ENCODE data around the gene KCTD4. TPM values are rescaled to one million over a fixed set of nuclear protein-coding genes. Genes with fewer than 3 reads are reported as not detected.
A peak's percentile ranks its signal among the peaks of the same experiment; 100 is the strongest.
"Not testable (repeated sequence)": the region's sequence is repeated elsewhere in the genome, so short reads cannot be mapped to it uniquely, and the experiment has no call there.

KCTD4 gene
- 1 to 10 TPM in 5 of 8 experiments, under 1 TPM in 3; 0.46 to 5.9 (median 1.2) TPM for total RNA-seq

DNA sequence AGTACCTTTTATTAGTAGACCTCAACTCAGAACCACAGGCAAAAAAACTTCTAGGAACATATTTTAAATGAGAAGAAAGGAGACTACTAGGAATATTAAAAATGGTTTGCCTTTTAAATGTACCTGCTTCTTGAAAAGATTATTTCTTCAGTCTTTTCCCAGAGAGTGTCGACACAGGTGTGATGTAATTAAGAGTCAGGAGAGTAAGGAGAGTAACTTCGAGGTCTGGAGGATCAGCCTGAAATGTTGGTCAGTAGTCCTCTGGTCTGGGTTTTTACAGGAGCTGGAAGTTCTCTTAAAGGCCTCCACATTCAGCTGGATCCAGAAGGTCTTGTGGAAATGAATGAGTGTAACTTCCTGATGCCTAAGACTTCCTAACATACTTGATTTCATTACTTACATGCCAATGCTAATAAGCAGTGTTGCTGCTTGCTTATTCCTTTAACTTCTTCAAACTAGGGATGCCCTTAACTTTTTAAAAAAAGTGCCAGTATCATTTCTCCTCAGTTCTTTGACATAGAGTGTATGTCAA, at the start of gene KCTD4:
TSS of gene KCTD4 (minus strand) at position 345 of the 532 bp plus-strand sequence. CDS start 6,478 bp downstream, outside the sequence.
- Histone ChIP-seq H3K27ac (no peak within 1 kb of the TSS), H3K4me3 (no peak within 1 kb of the TSS), H3K4me1 (replicated peaks in 1 of 2) (no peaks in the 10 kb centered on the region)
- in situ Hi-C loops (cut with MboI; ENCODE audit: low pct_unique_long_range_greater_than_20kb in 2 of 9, low sequenced_read_pairs in 9 of 9, unreplicated experiment in 9 of 9): no loop called here
- 75 to 92% (median 90%) methylated on average over 1 to 2 of the region's 2 CpGs; no CpG with 5 or more reads in 6 of the 10 experiments for WGBS, 10 experiments
- peak in 3 of 8 experiments; percentile 36 to 63 (median 51) for ATAC-seq (replicated peaks in 6 of 8)

DNA sequence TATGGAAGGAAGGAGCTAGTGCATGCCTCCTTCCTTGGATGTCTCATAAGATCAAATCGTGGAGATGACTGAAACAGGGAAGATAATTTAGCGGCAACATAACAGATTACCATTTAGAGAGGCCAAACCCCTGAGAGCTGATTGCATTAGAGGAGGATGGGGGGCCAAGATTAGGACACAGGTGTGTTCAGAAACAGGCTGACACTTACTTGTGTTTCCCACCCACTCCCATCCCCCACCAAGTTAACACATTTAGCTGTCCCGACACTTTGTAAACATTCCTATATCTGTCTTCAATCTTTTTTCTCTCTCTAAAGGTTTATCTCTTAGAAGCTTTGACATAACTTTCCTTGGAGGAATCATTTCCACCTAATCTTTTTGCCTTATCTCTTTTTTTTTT, 48.8 kb upstream of the KCTD4 start:
- Histone ChIP-seq H3K4me3 (no peak overlapping the region), H3K27ac (no peak overlapping the region), H3K4me1 (replicated peaks in 1 of 2) (no peaks in the 10 kb centered on the region)
- no peak for ATAC-seq (replicated peaks in 6 of 8)
- in situ Hi-C loops (cut with MboI; ENCODE audit: low pct_unique_long_range_greater_than_20kb in 2 of 9, low sequenced_read_pairs in 9 of 9, unreplicated experiment in 9 of 9): no loop called here
- WGBS, 10 experiments: 73 to 100% (median 92%) methylated on average over 1 to 3 of the region's 3 CpGs

DNA sequence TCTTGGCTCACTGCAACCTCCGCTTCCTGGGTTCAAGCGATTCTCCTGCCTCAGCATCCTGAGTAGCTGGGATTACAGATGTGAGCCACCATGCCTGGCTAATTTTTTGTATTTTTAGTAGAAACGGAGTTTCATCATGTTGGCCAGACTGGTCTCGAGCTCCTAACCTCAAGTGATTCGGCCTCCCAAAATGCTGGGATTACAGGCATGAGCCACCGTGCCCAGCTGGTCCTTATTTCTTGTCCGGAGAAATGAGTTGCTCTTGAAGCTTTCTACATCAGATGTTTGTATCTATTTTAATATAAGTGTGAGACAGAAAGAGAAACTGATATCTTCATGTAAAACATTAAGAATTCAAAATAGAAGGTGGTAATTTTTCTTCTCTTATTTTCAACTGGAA, 43.9 kb upstream of the KCTD4 start:
- ATAC-seq (replicated peaks in 6 of 8); H3K4me1 ChIP-seq (replicated peaks in 1 of 2); in situ Hi-C loops (cut with MboI; ENCODE audit: low pct_unique_long_range_greater_than_20kb in 2 of 9, low sequenced_read_pairs in 9 of 9, unreplicated experiment in 9 of 9); H3K4me3 ChIP-seq; H3K27ac ChIP-seq: not testable (repeated sequence)
- WGBS, 10 experiments: 20 to 100% (median 96%) methylated on average over 1 to 5 of the region's 7 CpGs; no CpG with 5 or more reads in 1 of the 10 experiments

DNA sequence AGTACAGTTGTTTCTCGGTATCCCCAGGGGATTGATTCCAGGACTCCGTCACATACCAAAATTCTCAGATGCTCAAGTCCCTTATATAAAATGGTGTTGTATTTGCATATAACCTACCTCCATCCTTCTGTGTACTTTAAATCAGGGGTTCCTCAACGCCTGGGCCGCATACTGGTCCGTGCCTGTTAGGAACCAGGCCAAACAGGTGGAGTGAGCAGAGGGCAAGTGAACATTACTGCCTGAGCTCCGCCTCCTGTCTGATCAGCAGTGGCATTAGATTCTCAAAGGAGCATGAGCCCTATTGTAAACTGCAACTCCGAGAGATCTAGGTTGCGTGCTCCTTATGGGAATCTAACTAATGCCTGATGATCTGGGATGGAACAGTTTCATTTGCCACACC, 42.2 kb upstream of the KCTD4 start:
- WGBS, 10 experiments: 87 to 100% (median 93%) methylated on average over 2 to 8 of the region's 8 CpGs; no CpG with 5 or more reads in 1 of the 10 experiments
- no peak for ATAC-seq (replicated peaks in 6 of 8)
- H3K4me1 ChIP-seq (replicated peaks in 1 of 2): no peaks in the 10 kb centered on the region
- H3K27ac ChIP-seq: no peak overlapping the region
- no peak overlapping the region for H3K4me3 ChIP-seq
- in situ Hi-C loops (cut with MboI; ENCODE audit: low pct_unique_long_range_greater_than_20kb in 2 of 9, low sequenced_read_pairs in 9 of 9, unreplicated experiment in 9 of 9): no loop called here

DNA sequence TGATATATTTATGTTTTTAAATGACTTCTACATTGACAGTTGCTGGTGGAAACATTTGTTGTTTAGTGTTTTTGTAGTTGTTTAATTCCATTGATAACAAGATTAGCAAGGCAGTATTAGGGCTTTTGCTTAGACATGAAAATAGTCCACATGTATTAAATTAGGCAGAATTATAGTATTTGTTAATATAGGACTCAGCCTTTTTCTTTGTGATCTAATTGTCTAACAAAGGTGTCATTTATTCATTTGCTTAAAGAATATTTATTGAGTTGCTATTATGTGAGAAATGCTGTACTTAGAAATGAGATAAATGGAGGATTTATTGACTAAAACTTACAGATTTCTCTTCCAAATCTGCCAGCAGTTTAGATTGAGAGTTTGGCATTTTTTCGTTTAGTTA, 41.7 kb upstream of the KCTD4 start:
- H3K4me3 ChIP-seq: no peak overlapping the region
- no peak for ATAC-seq (replicated peaks in 6 of 8)
- in situ Hi-C loops (cut with MboI; ENCODE audit: low pct_unique_long_range_greater_than_20kb in 2 of 9, low sequenced_read_pairs in 9 of 9, unreplicated experiment in 9 of 9): no loop called here
- H3K27ac ChIP-seq: no peak overlapping the region
- no peaks in the 10 kb centered on the region for H3K4me1 ChIP-seq (replicated peaks in 1 of 2)
- WGBS, 10 experiments: 78 to 100% (median 100%) methylated on average over 1 of the region's 1 CpG; no CpG with 5 or more reads in 1 of the 10 experiments

DNA sequence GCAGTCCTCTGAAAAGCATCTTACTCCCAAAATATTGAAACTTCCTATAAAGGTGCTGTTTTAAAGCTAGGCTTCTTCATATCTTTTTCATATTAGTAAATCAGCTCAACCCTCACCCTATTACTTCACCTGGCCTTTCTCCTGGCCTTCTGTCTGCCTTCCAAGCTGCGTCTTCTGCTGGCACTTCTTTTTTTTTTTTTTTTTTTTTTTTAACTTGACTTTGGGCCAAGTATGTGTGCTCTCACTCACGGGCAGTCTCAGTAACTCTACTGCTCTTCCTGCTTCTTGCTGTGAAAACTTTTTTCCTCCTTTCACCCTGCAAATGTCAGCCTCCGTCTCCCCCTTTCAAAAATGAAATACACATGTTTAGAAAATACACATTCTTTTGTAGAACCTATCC, 41.2 kb upstream of the KCTD4 start:
- H3K4me3 ChIP-seq: no peak overlapping the region
- no peaks in the 10 kb centered on the region for H3K4me1 ChIP-seq (replicated peaks in 1 of 2)
- 0 to 88% (median 57%) methylated on average over 1 to 3 of the region's 3 CpGs; no CpG with 5 or more reads in 1 of the 10 experiments for WGBS, 10 experiments
- in situ Hi-C loops (cut with MboI; ENCODE audit: low pct_unique_long_range_greater_than_20kb in 2 of 9, low sequenced_read_pairs in 9 of 9, unreplicated experiment in 9 of 9): no loop called here
- no peak overlapping the region for H3K27ac ChIP-seq
- ATAC-seq (replicated peaks in 6 of 8): peak in 2 of 8 experiments; percentile 30 to 32

DNA sequence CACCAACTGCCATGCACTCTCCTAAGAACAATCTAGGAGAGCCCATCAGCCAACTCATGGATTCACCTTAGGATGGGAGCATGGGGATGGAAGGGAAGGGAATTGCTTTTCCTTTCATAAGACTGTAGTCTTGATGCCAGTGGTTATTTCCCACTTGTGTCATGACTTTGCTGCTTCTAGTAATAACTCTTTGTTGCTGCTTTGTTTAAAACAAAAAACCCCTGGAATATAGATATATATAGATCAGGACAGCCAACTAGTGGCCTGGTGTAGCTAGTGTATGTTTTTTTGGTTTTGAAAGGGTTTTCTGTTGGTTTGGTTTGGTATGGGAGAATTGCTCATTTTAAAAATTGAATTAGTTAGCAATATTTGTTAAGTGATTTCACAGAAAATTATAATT, 39.3 kb upstream of the KCTD4 start:
- no peak for ATAC-seq (replicated peaks in 6 of 8)
- no peak overlapping the region for H3K27ac ChIP-seq
- H3K4me1 ChIP-seq (replicated peaks in 1 of 2): no peaks in the 10 kb centered on the region
- no peak overlapping the region for H3K4me3 ChIP-seq
- in situ Hi-C loops (cut with MboI; ENCODE audit: low pct_unique_long_range_greater_than_20kb in 2 of 9, low sequenced_read_pairs in 9 of 9, unreplicated experiment in 9 of 9): no loop called here

DNA sequence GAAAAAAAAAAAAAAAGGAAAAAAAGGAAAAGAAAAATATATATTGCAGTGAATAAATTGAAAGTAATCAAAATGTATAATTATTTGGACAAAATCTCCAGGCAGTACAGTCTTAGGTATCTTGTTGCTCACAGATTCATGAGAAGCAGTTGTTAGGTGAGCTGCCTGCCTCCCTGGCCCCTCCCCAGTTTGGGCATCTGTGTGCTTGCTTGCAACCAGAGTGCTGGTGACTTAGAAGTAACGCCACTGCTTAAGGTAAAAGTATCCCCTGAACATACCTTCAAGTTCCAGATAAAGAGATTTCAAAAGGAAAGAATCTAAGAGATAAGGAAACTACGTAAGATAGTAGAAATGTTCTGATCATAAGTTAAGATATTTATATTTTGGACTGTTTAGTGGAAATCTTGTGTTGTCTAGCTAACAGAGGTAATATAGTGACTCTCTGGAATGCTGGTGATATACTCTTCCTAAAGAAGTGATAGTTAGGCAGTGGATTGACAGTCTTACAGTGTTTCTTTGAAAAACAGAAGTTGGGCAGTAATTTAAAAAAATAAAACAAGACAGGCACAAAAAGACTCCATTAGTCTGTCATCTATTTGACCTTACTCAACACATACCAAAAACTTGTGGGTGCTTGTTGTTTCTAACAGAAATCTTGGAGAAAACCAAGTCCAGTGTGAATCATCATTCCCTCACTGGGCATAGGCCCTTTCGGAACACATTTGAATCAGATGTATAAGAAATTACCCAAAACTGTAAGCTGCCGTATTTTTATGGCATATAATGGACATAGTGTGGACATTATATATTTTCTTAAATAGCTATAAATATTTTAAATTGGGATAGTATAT, 38.3 kb upstream of the KCTD4 start:
- no peak overlapping the region for H3K27ac ChIP-seq
- in situ Hi-C loops (cut with MboI; ENCODE audit: low pct_unique_long_range_greater_than_20kb in 2 of 9, low sequenced_read_pairs in 9 of 9, unreplicated experiment in 9 of 9): no loop called here
- ATAC-seq (replicated peaks in 6 of 8): no peak
- 45 to 100% (median 91%) methylated on average over 1 to 4 of the region's 4 CpGs for whole genome bisulfite sequencing, 10 experiments
- no peak overlapping the region for H3K4me3 ChIP-seq
- no peaks in the 10 kb centered on the region for H3K4me1 ChIP-seq (replicated peaks in 1 of 2)

DNA sequence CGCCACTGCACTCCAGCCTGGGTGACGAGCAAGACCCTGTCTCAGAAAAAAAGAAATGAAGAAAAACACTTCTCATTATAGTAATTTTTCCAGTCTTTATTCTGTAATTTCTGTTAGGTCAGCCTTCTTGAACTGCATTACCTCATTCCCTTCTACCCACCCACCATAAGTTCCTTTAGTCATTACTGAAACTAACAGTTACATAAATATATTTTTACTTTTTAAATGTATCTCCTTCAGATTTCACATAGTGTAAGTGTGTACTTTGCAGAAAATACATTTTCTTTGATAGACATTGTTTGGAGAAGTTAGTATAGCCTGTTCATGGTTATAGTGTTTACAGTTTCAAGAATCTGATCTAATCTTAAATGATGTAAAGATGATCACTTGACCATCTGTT, 31.7 kb upstream of the KCTD4 start:
- Histone ChIP-seq H3K4me3 (no peak overlapping the region), H3K4me1 (replicated peaks in 1 of 2) (peaks cover 3 to 6% of the 10 kb centered on the region in 2 donors), H3K27ac (no peak overlapping the region)
- in situ Hi-C loops (cut with MboI; ENCODE audit: low pct_unique_long_range_greater_than_20kb in 2 of 9, low sequenced_read_pairs in 9 of 9, unreplicated experiment in 9 of 9): no loop called here
- 90 to 100% (median 100%) methylated on average over 1 to 2 of the region's 2 CpGs; no CpG with 5 or more reads in 4 of the 10 experiments for WGBS, 10 experiments
- no peak for ATAC-seq (replicated peaks in 6 of 8)

DNA sequence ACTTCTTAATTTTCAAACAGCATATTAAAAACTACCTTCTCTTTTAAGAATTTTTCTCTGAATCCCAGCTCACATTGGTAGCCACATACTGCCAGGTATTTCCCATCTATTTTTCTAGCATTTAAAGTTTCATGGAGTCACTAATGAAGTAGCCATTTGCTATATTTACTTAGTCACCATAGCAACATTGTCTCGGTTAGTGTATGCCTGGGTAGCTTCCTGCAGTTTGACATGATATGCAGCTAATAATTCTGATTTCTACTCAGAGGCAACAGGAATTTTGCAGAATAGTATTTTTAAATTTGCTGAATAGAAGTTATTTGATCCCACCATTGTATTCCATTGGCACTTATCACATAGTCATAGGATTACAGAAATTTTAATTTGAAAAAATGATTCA, 30.9 kb upstream of the KCTD4 start:
- H3K4me1 ChIP-seq (replicated peaks in 1 of 2): peaks cover 3 to 6% of the 10 kb centered on the region in 2 donors

DNA sequence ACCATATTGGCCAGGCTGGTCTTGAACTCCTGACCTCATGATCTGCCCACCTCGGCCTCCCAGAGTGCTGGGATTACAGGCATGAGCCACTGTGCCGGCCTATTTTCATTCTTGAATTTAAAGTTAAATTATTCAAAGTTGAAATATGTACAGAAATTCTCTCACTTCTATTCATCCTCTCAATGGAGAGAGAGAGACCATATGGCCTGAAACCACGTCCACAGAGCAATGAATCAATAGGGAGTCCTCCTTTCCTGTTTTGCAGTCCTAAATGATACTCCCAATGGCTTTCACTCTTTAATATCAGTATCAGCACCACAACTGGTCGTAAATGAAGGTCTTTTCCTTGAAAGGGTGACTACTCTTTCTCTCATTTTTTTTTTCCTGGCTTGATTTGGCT, 30.5 kb upstream of the KCTD4 start:
- H3K27ac ChIP-seq: no peak overlapping the region

More for the DNA sequence above, 30.9 kb upstream of the KCTD4 start:
- in situ Hi-C loops (cut with MboI; ENCODE audit: low pct_unique_long_range_greater_than_20kb in 2 of 9, low sequenced_read_pairs in 9 of 9, unreplicated experiment in 9 of 9): no loop called here
- 0 to 71% (median 28%) methylated on average over 1 of the region's 1 CpG; no CpG with 5 or more reads in 2 of the 10 experiments for WGBS, 10 experiments
- Histone ChIP-seq H3K4me3 (no peak overlapping the region), H3K27ac (no peak overlapping the region)
- peak in 5 of 8 experiments; percentile 20 to 85 (median 31) for ATAC-seq (replicated peaks in 6 of 8)

DNA sequence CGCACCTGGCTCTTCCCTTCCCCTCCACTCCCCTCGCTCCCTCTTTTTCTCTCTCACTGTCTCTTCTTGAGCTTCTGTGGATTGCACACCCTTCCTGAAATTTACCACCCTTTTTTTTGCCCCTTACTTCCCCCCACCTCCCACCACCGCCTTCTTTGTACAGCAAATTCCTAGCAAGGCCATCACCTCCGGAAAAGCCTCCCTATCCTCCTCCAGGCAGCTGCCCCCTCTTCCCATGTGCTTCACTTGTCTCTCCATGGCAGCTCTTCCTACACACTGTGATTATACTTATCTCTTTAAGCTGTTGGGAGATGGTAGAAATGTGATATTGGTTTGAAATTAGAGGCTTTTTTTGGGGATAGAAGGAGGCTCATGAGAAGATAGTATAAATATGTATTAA, 28.3 kb upstream of the KCTD4 start:
- ATAC-seq (replicated peaks in 6 of 8): no peak
- peaks cover 3 to 6% of the 10 kb centered on the region in 2 donors for H3K4me1 ChIP-seq (replicated peaks in 1 of 2)
- WGBS, 10 experiments: 83 to 100% (median 93%) methylated on average over 1 to 4 of the region's 4 CpGs; no CpG with 5 or more reads in 3 of the 10 experiments
- no peak overlapping the region for H3K4me3 ChIP-seq
- in situ Hi-C loops (cut with MboI; ENCODE audit: low pct_unique_long_range_greater_than_20kb in 2 of 9, low sequenced_read_pairs in 9 of 9, unreplicated experiment in 9 of 9): no loop called here
- H3K27ac ChIP-seq: no peak overlapping the region

More for the DNA sequence above, 30.5 kb upstream of the KCTD4 start:
- WGBS, 10 experiments: 20 to 75% (median 61%) methylated on average over 1 to 4 of the region's 4 CpGs
- in situ Hi-C loops (cut with MboI; ENCODE audit: low pct_unique_long_range_greater_than_20kb in 2 of 9, low sequenced_read_pairs in 9 of 9, unreplicated experiment in 9 of 9): no loop called here
- peaks cover 3 to 6% of the 10 kb centered on the region in 2 donors for H3K4me1 ChIP-seq (replicated peaks in 1 of 2)
- peak in 4 of 8 experiments; percentile 41 to 70 (median 55) for ATAC-seq (replicated peaks in 6 of 8)
- H3K4me3 ChIP-seq: no peak overlapping the region

DNA sequence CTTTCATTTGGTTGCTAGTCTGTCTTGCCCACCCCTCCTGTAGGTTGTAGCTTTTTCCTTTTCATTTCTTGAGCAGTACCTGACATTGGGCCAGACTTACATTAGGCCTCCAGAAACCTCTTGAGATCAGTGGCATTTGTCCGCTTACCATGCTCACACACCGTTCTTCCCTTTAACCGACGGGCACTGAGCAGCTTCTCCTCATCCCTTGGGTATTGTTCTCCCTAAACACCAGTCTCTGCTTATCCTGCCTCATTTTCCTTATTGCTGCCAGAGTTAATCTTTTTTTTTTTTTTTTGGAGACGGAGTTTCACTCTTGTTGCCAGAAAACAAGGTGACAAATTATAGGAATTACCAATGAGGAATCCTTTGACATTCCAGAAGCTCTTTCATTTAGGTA, 27.2 kb upstream of the KCTD4 start:
- no peak for ATAC-seq (replicated peaks in 6 of 8)
- in situ Hi-C loops (cut with MboI; ENCODE audit: low pct_unique_long_range_greater_than_20kb in 2 of 9, low sequenced_read_pairs in 9 of 9, unreplicated experiment in 9 of 9): no loop called here
- Histone ChIP-seq H3K27ac (no peak overlapping the region), H3K4me3 (no peak overlapping the region), H3K4me1 (replicated peaks in 1 of 2) (peaks cover 3 to 6% of the 10 kb centered on the region in 2 donors)
- WGBS, 10 experiments: 86 to 100% (median 100%) methylated on average over 1 to 5 of the region's 5 CpGs; no CpG with 5 or more reads in 1 of the 10 experiments
